ENCODE data around the gene USP49.
"Not testable (repeated sequence)": the region's sequence is repeated elsewhere in the genome, so short reads cannot be mapped to it uniquely, and the experiment has no call there.

USP49 gene

DNA sequence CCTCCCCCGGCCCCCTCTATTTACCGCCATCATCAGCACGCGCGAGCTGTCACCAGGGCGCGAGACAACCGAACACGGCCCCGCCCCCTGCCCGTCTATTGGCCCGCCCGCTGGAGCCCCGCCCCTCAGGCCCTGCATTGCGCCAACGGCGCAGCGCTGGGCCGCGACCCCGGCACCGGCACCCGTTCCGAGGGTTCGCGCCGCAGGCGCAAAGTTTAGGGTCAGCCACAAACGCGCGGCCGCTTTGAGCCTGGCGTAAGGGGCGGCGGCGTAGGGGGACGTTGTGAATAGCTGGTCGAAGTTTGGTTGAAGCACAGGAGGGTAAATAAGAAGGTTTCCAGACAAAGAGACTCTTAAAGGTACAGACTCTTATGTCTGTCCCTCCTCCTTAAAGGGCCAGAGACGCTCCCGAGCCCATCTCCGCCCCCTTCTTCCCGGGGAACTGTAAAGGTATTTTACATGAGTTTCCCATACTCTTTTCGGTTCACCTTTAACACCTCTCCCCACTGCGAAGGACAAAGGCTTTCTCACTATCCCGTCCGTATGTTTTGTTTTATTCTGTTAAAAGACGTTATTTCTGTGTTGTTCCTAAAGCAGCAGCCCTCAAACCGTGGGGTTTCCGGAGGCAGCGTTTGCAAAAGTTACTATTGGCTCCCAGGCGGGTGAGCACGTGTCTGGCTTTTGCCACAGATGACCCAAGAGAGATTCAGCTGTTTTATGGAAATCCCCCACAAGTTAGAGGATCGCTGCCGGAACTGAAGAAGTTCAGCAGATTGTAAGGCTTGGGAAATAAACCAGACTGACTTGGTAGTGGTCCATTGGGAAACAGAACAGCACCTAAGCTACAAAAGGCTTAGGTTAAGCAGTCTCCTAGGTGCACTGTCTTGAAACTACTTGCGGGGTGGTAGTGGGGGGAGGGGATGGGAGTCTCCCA, at the start of gene USP49:
Gene USP49, minus strand, starts transcription at position 76 of the 934 bp plus-strand sequence. CDS start 88,392 bp downstream, outside the sequence.
- peak within 1 kb of the TSS; percentile 71 for H3K4me3 ChIP-seq (replicated peaks; ENCODE audit: low read depth, low read length)
- TF ChIP-seq, protein P1, sequence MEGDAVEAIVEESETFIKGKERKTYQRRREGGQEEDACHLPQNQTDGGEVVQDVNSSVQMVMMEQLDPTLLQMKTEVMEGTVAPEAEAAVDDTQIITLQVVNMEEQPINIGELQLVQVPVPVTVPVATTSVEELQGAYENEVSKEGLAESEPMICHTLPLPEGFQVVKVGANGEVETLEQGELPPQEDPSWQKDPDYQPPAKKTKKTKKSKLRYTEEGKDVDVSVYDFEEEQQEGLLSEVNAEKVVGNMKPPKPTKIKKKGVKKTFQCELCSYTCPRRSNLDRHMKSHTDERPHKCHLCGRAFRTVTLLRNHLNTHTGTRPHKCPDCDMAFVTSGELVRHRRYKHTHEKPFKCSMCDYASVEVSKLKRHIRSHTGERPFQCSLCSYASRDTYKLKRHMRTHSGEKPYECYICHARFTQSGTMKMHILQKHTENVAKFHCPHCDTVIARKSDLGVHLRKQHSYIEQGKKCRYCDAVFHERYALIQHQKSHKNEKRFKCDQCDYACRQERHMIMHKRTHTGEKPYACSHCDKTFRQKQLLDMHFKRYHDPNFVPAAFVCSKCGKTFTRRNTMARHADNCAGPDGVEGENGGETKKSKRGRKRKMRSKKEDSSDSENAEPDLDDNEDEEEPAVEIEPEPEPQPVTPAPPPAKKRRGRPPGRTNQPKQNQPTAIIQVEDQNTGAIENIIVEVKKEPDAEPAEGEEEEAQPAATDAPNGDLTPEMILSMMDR (IDR thresholded peaks at IDR 0.05; ENCODE audit: low read length, missing control alignments), result no peak
- peak; percentile 87 for DNase-seq (ENCODE audit: low read depth)

DNA sequence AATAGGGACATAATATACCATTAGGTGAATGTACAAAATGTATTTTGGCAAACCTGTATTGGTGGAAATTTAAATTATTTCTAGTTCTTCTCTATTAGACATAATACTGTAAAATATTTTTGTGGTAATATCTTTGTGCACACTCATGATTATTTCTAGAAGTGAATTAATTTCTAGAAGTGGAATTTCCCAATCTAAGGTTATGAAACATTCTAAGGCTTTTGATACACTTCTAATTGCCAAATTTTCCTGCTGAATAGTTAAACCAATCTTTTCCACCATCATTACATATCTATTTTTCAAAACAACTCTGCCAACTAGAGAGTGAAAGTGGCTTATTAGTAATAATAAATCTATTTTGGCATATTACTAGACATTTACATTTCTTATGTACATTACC, 48.3 kb upstream of the USP49 start:
- no peak overlapping the region for H3K4me3 ChIP-seq (replicated peaks; ENCODE audit: low read depth, low read length)
- DNase-seq (ENCODE audit: low read depth), result no peak
- TF ChIP-seq, protein P1 (IDR thresholded peaks at IDR 0.05; ENCODE audit: low read length, missing control alignments), result no peak

DNA sequence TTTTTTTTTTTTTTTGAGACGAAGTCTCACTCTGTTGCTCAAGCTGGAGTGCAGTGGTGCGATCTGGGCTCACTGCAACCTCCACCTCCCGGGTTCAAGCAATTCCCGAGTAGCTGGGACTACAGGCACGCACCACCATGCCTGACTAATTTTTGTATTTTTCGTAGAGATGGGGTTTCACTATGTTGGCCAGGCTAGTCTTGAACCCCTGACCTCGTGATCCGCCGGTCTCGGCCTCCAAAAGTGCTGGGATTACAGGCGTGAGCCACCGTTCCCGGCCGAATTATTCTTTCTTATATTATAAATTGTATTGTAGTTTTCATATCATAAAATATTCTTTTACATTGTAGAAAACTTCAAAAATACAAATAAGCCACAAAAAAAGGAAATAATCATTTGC, 47.7 kb upstream of the USP49 start:
- not testable (repeated sequence) for DNase-seq (ENCODE audit: low read depth); H3K4me3 ChIP-seq (replicated peaks; ENCODE audit: low read depth, low read length)

DNA sequence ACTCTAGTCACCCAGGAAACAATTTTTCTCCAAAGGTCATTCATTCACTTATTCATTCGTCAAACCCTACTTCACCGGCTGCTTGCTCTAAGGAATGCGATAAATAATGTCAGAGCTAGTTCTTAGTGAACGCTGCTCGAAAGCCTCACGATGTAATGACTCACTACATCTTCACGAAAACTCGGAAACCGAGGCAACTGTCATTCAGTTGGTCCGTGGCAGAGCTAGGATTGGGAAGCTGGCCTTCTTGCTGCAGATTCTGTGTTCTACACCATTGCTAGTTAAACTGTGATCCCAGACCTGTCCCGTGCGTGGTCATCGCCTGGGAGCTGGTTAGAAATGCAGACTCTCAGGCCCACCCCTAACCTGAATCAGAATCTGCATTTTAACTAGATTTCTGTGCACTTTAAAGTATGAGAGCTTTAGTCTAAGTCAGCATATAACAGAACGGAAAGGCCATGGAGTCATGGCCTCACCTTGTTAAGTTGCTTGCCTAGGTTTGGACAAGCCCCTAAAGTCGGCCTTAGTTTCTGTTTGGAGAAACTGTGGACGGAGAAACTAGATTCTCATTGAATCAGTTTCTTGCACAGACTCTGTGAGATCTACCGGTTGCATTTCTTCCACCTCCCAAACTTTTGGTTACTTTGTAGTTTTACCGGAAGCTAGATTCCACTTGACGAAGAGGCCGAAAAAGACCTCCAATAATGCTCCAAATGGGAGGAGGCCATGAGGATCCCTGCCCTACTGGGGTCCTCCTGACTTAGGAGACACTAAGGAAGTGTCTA, 47.1 kb upstream of the USP49 start:
- TF ChIP-seq, protein P1 (IDR thresholded peaks at IDR 0.05; ENCODE audit: low read length, missing control alignments), result no peak
- peak; percentile 83 for DNase-seq (ENCODE audit: low read depth)
- peak overlapping the region; percentile 93 for H3K4me3 ChIP-seq (replicated peaks; ENCODE audit: low read depth, low read length)

DNA sequence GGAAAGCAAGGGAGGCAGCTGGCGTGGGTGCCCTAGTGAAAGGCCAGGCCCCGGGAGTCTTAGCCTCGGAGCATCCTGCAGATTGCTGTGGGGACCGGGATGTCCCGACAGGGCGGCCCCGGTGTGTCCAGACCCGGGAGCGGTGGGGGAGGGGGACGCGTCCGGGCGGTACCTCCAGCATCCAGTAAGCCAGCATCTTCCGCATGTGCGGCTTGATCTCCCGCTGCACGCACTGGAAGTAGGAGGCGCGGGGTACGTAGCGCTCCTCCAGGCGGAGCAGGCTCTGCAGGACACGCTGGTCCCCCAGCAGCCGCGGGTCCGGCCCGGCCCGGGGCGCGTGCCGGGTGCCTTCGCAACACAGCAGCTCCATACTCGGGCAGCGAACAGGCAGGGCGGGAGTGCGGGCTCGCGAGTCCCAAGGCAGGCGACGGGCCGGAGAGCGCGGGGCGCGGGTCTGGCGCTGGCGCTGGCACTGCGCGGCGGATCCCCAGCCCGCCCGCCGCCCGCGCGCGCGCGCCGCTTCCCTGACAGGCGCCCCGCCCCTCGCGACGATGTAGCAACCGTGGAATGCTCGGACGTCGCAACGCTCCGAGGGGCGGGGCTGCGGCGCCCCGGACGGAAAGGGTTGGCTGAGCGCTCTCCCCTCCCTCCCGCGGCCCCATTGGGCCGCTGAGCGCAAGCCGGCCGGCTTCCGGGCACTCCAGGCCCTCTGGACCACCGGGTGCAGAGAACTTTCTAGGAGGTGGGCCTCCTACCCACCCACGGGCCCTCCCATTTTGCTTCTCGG, 46.3 kb upstream of the USP49 start, which contains the start of gene CCND3:
Gene CCND3, minus strand, starts transcription at position 529 of the 787 bp plus-strand sequence. Its CDS starts 159 bp downstream, at position 370.
- peak; percentile 91 for DNase-seq (ENCODE audit: low read depth)
- TF ChIP-seq, protein P1 (IDR thresholded peaks at IDR 0.05; ENCODE audit: low read length, missing control alignments), result no peak

DNA sequence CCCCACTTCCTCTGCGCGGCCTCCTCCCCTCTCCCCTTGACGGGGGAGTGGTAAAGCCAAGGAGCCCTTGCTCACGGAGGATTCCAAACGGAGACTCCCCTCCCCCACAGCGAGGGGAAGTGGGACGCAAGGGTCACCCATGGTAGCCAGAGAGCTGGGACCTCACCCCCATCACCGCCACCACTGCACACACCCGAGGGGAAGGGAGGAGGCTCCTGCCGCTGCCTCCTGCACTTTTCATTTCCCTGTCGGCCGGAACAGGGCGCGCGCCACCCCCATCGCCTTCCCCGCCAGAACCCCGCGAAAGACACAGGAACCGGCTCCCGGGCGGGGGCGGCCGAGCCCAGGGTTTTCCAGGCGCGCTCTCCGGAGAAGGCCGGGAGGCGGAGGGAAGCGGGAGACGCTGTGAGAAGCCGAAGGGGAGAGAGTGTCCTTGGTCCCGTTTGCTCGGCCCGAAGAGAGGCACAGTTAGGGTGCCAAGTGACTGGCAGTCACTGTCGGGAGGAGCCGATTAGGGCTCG, 45.6 kb upstream of the USP49 start:
- peak overlapping the region; percentile 93 for H3K4me3 ChIP-seq (replicated peaks; ENCODE audit: low read depth, low read length)
- TF ChIP-seq, protein P1 (IDR thresholded peaks at IDR 0.05; ENCODE audit: low read length, missing control alignments), result no peak
- DNase-seq (ENCODE audit: low read depth), result peak; percentile 53

More for the DNA sequence above, 46.3 kb upstream of the USP49 start, which contains the start of gene CCND3:
- H3K4me3 ChIP-seq (replicated peaks; ENCODE audit: low read depth, low read length), result peak within 1 kb of the TSS; percentile 93
